ENCODE results near the gene FOXN4. TPM values are rescaled to one million over a fixed set of nuclear protein-coding genes. Genes with fewer than 3 reads are reported as not detected.

FOXN4 gene
- polyA plus RNA-seq, 1 experiment: not detected

- no peak for TF ChIP-seq CTCF (IDR thresholded peaks at IDR 0.05; ENCODE audit: insufficient read depth, low read depth, low read length)
- POLR2A ChIA-PET: no interaction called here
- no peaks in the 10 kb centered on the region for H3K27me3 ChIP-seq (ENCODE audit: control insufficient read depth, insufficient read depth, low read length)
- DNase-seq (ENCODE audit: low read depth): no peak
- CTCF ChIA-PET: interaction anchor here (1.3 kb wide), 1 partner anchor 11 kb away, joined by 5 read pairs; no protein-coding TSS in a partner anchor
- H3K36me3 ChIP-seq (ENCODE audit: control insufficient read depth, insufficient read depth, low read length): no peaks in the 10 kb centered on the region
- H3K4me3 ChIP-seq (ENCODE audit: low read depth, low read length): no peak overlapping the region
Measured at GRCh38 chr12:109252799-109253198, 56.3 kb downstream of the FOXN4 start.

- CTCF ChIA-PET: no interaction called here
- no peak overlapping the region for H3K4me3 ChIP-seq (ENCODE audit: low read depth, low read length)
- TF ChIP-seq CTCF (IDR thresholded peaks at IDR 0.05; ENCODE audit: insufficient read depth, low read depth, low read length): no peak
- DNase-seq (ENCODE audit: low read depth): no peak
- no peaks in the 10 kb centered on the region for H3K27me3 ChIP-seq (ENCODE audit: control insufficient read depth, insufficient read depth, low read length)
- POLR2A ChIA-PET: no interaction called here
- H3K36me3 ChIP-seq (ENCODE audit: control insufficient read depth, insufficient read depth, low read length): no peaks in the 10 kb centered on the region
Measured at GRCh38 chr12:109250523-109250922, 58.6 kb downstream of the FOXN4 start.

GRCh38 chr12:109247831-109248654 lies 61.0 kb downstream of the FOXN4 start:
- POLR2A ChIA-PET: no interaction called here
- Histone ChIP-seq H3K4me3 (ENCODE audit: low read depth, low read length) (no peak overlapping the region), H3K27me3 (ENCODE audit: control insufficient read depth, insufficient read depth, low read length) (no peaks in the 10 kb centered on the region), H3K36me3 (ENCODE audit: control insufficient read depth, insufficient read depth, low read length) (no peaks in the 10 kb centered on the region)
- TF ChIP-seq CTCF (IDR thresholded peaks at IDR 0.05; ENCODE audit: insufficient read depth, low read depth, low read length): no peak
- CTCF ChIA-PET: interaction anchor here (0.7 to 1.4 kb wide), 4 partner anchors 14 to 137 kb away, joined by 3 to 4 read pairs (median 3); no protein-coding TSS in a partner anchor
- no peak for DNase-seq (ENCODE audit: low read depth)

- DNase-seq (ENCODE audit: low read depth): no peak
- Histone ChIP-seq H3K27me3 (ENCODE audit: control insufficient read depth, insufficient read depth, low read length) (no peaks in the 10 kb centered on the region), H3K4me3 (ENCODE audit: low read depth, low read length) (no peak overlapping the region), H3K36me3 (ENCODE audit: control insufficient read depth, insufficient read depth, low read length) (no peaks in the 10 kb centered on the region)
- no peak for TF ChIP-seq CTCF (IDR thresholded peaks at IDR 0.05; ENCODE audit: insufficient read depth, low read depth, low read length)
- POLR2A ChIA-PET: no interaction called here
- CTCF ChIA-PET: interaction anchor here (0.5 kb wide), 1 partner anchor 383 kb away, joined by 3 read pairs; no protein-coding TSS in a partner anchor
Measured at GRCh38 chr12:109246221-109246620, 62.9 kb downstream of the FOXN4 start.

GRCh38 chr12:109244073-109244472 lies 65.0 kb downstream of the FOXN4 start:
- Histone ChIP-seq H3K36me3 (ENCODE audit: control insufficient read depth, insufficient read depth, low read length) (no peaks in the 10 kb centered on the region), H3K27me3 (ENCODE audit: control insufficient read depth, insufficient read depth, low read length) (no peaks in the 10 kb centered on the region), H3K4me3 (ENCODE audit: low read depth, low read length) (no peak overlapping the region)
- ChIA-PET CTCF (interaction anchor here (1.9 kb wide), 1 partner anchor 132 kb away, joined by 4 read pairs; no protein-coding TSS in a partner anchor), POLR2A (no interaction called here)
- no peak for TF ChIP-seq CTCF (IDR thresholded peaks at IDR 0.05; ENCODE audit: insufficient read depth, low read depth, low read length)
- no peak for DNase-seq (ENCODE audit: low read depth)

Measured in BJ (cell line).